IPS-15b (cell line): ENCODE data around the gene UBXN2A.
"Not testable (repeated sequence)": the region's sequence is repeated elsewhere in the genome, so short reads cannot be mapped to it uniquely, and the experiment has no call there.

ENCODE experiments used
- H3K27me3 ChIP-seq: one replicate; pipeline ENCODE4 v1.6.1; 2013; ENCODE audit warnings: low read length; ENCODE audit not compliant: control insufficient read depth, insufficient read depth
- H3K36me3 ChIP-seq: one replicate; pipeline ENCODE4 v1.6.1; 2013; ENCODE audit warnings: low read length; ENCODE audit not compliant: control insufficient read depth, insufficient read depth
- H3K4me1 ChIP-seq: one replicate; pipeline ENCODE4 v1.6.1; 2013; ENCODE audit warnings: mild to moderate bottlenecking, low read length; ENCODE audit not compliant: control insufficient read depth, insufficient read depth
- H3K4me3 ChIP-seq: one replicate; pipeline ENCODE4 v1.5.1; 2013; ENCODE audit warnings: low read depth, low read length
- H3K9ac ChIP-seq: one replicate; pipeline ENCODE4 v1.6.1; 2013; ENCODE audit warnings: low read depth, mild to moderate bottlenecking, low read length
- H3K9me3 ChIP-seq: one replicate; pipeline ENCODE4 v1.6.1; 2013; ENCODE audit warnings: mild to moderate bottlenecking, low read length; ENCODE audit not compliant: control insufficient read depth, insufficient read depth

The UBXN2A gene

DNA sequence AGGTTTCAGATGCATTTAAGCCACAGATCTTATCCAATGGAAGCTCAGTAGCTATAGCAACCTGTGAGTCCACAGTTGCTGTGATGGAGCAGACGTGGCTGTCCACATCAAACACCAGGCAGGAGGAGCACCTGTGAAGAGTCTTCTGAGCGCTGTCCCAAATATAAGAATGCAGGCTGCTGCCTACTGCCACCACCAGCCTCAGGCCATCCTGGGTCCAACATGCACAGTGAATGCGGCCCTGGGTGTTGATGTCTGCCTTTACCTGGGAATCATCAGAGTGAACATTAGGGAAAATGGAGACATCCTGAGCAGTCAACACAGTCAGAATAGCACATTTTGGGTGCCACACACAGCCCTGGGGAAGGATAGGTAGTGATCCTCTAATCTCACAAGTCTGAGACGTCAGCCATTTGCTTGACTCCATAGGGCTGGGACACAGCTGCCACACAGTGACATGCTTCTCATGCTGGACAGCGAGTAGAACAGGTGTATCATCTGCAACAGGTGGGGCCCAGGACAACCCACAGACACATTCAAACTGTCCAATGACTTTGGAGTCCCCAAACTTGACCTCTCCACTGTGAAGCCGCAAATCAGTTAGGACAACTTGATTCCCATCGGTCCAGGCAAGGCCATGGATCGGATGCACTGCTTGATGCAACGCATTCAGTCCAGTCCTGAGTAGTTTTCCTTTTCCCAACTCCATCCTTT, 98.7 kb downstream of the UBXN2A start:
- no peak overlapping the region for H3K4me3 ChIP-seq
- no peak overlapping the region for H3K9ac ChIP-seq
- H3K9me3 ChIP-seq = no peaks in the 10 kb centered on the region
- H3K4me1 ChIP-seq = peaks cover 2% of the 10 kb centered on the region
- no peaks in the 10 kb centered on the region for H3K27me3 ChIP-seq
- H3K36me3 ChIP-seq = peaks cover 10% of the 10 kb centered on the region

GRCh38 chr2:24040511-24040910, 100.2 kb downstream of the UBXN2A start:
- Histone ChIP-seq H3K27me3 (no peaks in the 10 kb centered on the region), H3K9me3 (no peaks in the 10 kb centered on the region), H3K9ac (no peak overlapping the region), H3K4me1 (no peaks in the 10 kb centered on the region), H3K36me3 (peaks cover 10% of the 10 kb centered on the region), H3K4me3 (no peak overlapping the region)

GRCh38 chr2:24043133-24043532, 102.9 kb downstream of the UBXN2A start:
- not testable (repeated sequence) for H3K9ac ChIP-seq, H3K9me3 ChIP-seq, H3K4me3 ChIP-seq, H3K36me3 ChIP-seq, H3K4me1 ChIP-seq, H3K27me3 ChIP-seq

DNA sequence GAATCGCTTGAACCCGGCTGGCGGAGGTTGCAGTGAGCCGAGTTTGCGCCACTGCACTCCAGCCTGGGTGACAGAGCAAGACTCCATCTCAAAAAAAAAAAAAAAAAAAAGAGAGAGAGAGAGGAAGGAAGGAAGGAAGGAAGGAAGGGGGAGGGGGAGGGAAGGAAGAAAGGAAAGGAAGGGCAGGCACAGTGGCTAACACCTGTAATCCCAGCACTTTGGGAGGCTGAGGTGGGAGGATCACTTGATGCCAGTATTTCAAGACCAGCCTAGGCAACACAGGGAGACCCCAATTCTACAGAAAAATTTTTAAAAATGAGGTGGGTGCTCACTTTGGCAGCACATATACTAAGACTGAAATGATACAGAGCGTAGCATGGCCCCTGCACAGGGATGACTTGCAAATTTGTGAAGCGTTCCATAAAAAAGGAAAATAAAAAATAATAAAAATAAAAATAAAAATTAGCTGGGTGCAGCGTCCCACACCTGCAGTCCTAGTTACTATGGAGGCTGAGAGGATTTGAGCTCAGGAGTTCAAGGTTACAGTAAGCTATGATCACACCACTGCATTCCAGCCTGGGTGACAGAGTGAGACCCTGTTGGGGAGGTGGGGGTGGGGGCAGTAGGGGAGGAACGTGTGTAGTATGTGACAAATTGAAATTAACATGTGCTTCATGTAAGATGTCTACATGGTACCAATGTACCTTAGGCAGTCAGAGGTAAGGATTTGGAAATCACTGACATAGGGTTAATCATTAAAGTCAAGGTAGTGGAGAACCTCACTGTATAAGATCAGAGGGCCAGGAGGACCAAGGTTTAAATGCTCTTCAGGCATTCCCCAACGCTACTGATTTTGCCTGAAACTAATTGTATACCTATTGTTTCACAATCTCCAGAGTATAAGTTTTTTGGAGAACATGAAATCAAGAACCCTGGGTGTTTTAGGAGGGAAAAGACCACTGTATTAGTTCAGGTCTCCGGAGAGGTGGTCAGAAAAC, 105.5 kb downstream of the UBXN2A start:
- Histone ChIP-seq H3K27me3 (no peaks in the 10 kb centered on the region), H3K36me3 (no peaks in the 10 kb centered on the region), H3K9ac (no peak overlapping the region), H3K9me3 (no peaks in the 10 kb centered on the region), H3K4me3 (peak overlapping the region; percentile 79), H3K4me1 (peaks cover 2% of the 10 kb centered on the region)

DNA sequence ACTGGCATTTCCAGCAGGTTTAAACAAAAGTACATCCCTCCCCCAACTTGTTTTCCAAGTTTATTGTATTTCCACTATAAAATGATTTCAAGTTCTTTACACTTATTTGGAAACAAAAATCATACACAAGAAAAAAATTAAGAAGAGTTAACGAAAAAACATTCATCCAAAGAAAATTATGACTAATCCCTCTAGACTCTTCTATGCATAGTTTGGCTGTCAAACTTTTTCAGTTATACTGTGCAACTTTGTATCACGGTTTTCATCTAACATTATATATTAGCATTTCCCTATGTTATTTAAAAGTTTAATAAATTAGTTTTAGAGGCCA, 106.3 kb downstream of the UBXN2A start:
- Histone ChIP-seq H3K27me3 (no peaks in the 10 kb centered on the region), H3K9ac (no peak overlapping the region), H3K4me1 (peaks cover 2% of the 10 kb centered on the region), H3K9me3 (no peaks in the 10 kb centered on the region), H3K36me3 (no peaks in the 10 kb centered on the region), H3K4me3 (peak overlapping the region; percentile 79)

GRCh38 chr2:24046930-24047702, 106.9 kb downstream of the UBXN2A start, which contains the start of gene WDCP:
WDCP (minus strand) TSS chr2:24047391; CDS start chr2:24039494, 7,897 bp downstream.
- H3K9ac ChIP-seq = no peak within 1 kb of the TSS
- H3K4me3 ChIP-seq = peak within 1 kb of the TSS; percentile 79
- no peaks in the 10 kb centered on the region for H3K9me3 ChIP-seq
- no peaks in the 10 kb centered on the region for H3K27me3 ChIP-seq
- H3K36me3 ChIP-seq = no peaks in the 10 kb centered on the region
- H3K4me1 ChIP-seq = peaks cover 2% of the 10 kb centered on the region

- Histone ChIP-seq H3K27me3 (no peaks in the 10 kb centered on the region), H3K9ac (no peak overlapping the region), H3K9me3 (no peaks in the 10 kb centered on the region), H3K4me3 (peak overlapping the region; percentile 23), H3K36me3 (no peaks in the 10 kb centered on the region), H3K4me1 (peaks cover 2% of the 10 kb centered on the region)
Measured at GRCh38 chr2:24047703-24048033, 107.4 kb downstream of the UBXN2A start.

DNA sequence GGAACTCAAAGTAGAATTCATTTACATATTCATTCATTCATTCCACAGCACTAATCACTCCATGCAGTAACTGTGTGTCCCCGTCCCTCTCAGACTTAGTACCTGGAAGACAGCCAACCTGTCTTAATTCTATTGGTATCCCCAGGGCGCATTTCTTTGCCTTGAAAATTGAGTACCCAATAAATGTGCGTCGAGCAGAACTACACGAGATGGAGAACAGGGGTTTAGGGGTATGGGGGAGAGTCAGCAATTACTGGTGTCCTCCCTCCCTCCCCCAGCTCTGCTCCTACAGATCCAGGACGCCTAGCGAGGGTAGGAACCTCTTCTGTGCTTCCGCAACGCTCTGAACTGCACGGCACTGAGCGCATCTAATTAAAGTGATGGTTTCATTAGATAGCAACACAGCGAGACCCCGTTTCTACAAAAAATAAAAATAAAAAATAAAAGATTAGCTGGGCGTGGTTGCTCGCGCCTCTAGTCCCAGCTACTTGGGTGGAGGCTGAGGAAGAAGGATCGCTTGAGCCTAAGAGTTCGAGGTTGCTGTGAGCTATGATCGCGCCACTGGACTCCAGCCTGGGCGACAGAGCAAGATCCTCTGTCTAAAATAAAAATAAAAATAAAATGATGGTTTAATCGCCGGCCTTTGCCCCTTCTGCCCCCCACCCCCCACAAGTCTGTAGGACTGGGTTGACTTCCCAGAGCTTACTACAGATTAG, 108.7 kb downstream of the UBXN2A start:
- Histone ChIP-seq H3K9ac (no peak overlapping the region), H3K36me3 (no peaks in the 10 kb centered on the region), H3K9me3 (no peaks in the 10 kb centered on the region), H3K27me3 (no peaks in the 10 kb centered on the region), H3K4me1 (peaks cover 2% of the 10 kb centered on the region), H3K4me3 (peak overlapping the region; percentile 56)

DNA sequence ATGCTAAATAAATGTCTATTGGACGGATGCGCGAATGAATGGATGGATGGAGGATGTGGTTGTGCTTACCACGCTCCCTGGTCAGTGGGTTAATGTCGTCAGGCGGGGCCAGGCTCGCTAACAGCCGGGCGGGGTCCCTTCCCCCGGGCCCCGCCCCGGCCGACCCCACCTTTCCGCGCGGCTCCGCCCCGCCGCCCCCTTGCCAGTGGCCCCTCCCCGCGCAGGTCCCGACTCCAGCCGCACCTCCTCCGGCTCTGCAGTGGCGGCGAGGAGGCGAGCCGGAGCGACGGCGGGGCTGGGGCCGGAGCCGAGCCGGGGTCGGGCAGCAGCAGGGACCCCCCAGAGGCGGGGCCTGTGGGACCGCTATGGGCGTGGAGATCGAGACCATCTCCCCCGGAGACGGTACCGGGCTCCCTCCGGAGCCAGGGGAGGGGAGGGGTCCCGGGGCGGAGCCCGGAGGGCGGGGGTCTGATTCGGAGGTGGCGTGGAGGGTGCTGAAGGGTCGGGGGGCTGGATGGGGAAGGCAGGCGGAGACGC, 109.3 kb downstream of the UBXN2A start, which contains the start of gene FKBP1B:
Gene FKBP1B, plus strand, starts transcription at position 257 of the 537 bp plus-strand sequence. Its CDS starts 109 bp downstream, at position 366.
- Histone ChIP-seq H3K9ac (peak within 1 kb of the TSS; percentile 70), H3K36me3 (no peaks in the 10 kb centered on the region), H3K4me1 (peaks cover 2% of the 10 kb centered on the region), H3K4me3 (peak within 1 kb of the TSS; percentile 82), H3K27me3 (no peaks in the 10 kb centered on the region), H3K9me3 (no peaks in the 10 kb centered on the region)

DNA sequence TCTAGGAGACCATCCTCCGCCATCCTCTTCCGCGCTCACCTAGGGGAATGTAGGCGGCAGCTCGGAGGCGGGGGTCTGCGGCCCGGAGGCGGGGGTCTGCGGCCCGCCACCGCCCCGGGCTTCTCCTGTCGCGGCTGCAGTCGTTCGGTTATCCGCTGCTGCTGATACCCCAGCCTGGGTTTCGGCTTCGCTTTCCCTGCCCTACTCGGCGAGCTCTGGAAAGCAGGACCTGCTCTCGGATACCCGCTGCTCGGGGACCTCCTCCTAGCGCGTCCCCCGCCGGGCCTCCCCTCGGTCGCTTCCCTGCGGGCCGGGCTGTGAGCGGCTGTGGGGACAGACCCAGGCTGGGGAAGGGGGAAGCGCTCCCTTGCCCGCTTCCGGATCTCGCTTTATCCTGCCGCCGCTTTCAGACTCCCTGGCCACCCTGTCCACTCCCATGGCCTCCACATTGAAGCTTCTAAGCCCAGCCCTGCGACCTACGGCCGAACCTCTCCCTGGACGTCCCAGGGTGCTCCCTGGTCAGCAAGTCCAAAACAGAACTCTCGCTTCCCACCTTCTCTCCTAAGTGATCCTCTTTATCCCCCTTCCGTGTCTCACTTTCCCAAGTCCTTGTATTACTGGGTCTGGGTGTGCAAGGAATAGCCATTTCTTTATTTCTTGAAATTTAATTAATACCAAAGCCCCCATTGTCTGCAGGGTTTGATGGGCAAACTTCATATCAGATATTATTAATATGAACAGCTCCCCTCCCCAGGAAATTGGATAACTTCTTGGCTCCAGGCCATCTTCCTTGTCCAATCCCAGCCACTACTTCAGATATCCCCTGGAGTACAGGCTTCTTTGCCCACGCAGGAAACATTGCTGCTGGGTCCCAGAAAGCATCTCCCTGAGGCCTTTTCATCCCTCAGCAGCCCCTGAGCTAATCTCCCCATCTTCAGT, 110.0 kb downstream of the UBXN2A start:
- no peaks in the 10 kb centered on the region for H3K36me3 ChIP-seq
- H3K4me1 ChIP-seq = peaks cover 2% of the 10 kb centered on the region
- no peaks in the 10 kb centered on the region for H3K27me3 ChIP-seq
- H3K9me3 ChIP-seq = no peaks in the 10 kb centered on the region
- H3K4me3 ChIP-seq = peak overlapping the region; percentile 82
- H3K9ac ChIP-seq = peak overlapping the region; percentile 70
